ENCODE data around the gene CD44.

GRCh38 chr11:35146711-35147110, 7.7 kb downstream of the CD44 start:
- TF ChIP-seq POLR2A (IDR thresholded peaks at IDR 0.05) (no peak), CTCF (IDR thresholded peaks at IDR 0.05) (no peak)
